GM23338 (cell line): ENCODE measurements around the gene XPO4. TPM values are rescaled to one million over a fixed set of nuclear protein-coding genes. Genes with fewer than 3 reads are reported as not detected.

Source experiments
- ATAC-seq: fragments of 200-7000 bp; cut with Tn5 transposase; 3 replicates; pipeline ENCODE4 v1.9.1; 2020
- DNase-seq: peaks from one replicate; pipeline ENCODE4 v3.0.0-alpha.2; 2015; ENCODE audit warnings: low spot score
- H2AFZ ChIP-seq: fragments of 200-600 bp; sonication (generic); 2 replicates; pipeline ENCODE4 v1.8.0; 2016; ENCODE audit warnings: antibody characterized with exemption, mild to moderate bottlenecking, moderate library complexity
- H3F3A ChIP-seq: fragments of 200-600 bp; sonication (generic); replicated peaks from 2 replicates; pipeline ENCODE4 v1.8.0; 2017; ENCODE audit warnings: antibody characterized with exemption, mixed run types, low read depth
- H3K27ac ChIP-seq: fragments of 200-600 bp; sonication (generic); 2 replicates; pipeline ENCODE4 v1.6.1; 2016; ENCODE audit warnings: low read depth
- H3K27me3 ChIP-seq: fragments of 200-600 bp; sonication (generic); 2 replicates; pipeline ENCODE4 v1.8.0; 2016; ENCODE audit warnings: mild to moderate bottlenecking, mixed run types, moderate library complexity; ENCODE audit not compliant: insufficient read depth
- H3K36me3 ChIP-seq: fragments of 200-600 bp; sonication (generic); 2 replicates; pipeline ENCODE4 v1.8.0; 2016; ENCODE audit warnings: mild to moderate bottlenecking; ENCODE audit not compliant: insufficient read depth
- H3K4me1 ChIP-seq: fragments of 200-600 bp; sonication (generic); 2 replicates; pipeline ENCODE4 v1.8.0; 2016; ENCODE audit warnings: mild to moderate bottlenecking, moderate library complexity; ENCODE audit not compliant: insufficient read depth
- H3K4me2 ChIP-seq: fragments of 200-600 bp; sonication (generic); 2 replicates; pipeline ENCODE4 v1.7.1; 2017; ENCODE audit warnings: mixed run types
- H3K4me3 ChIP-seq: fragments of 200-600 bp; sonication (generic); 2 replicates; pipeline ENCODE4 v1.6.1; 2016; ENCODE audit warnings: mixed run types
- H3K79me2 ChIP-seq: fragments of 200-600 bp; sonication (generic); replicated peaks from 2 replicates; pipeline ENCODE4 v1.8.0; 2017; ENCODE audit warnings: mild to moderate bottlenecking; ENCODE audit not compliant: insufficient read depth
- H3K9me2 ChIP-seq: fragments of 200-600 bp; sonication (generic); 2 replicates; pipeline ENCODE4 v1.8.0; 2017; ENCODE audit not compliant: insufficient read depth
- H4K20me1 ChIP-seq: fragments of 200-600 bp; sonication (generic); replicated peaks from 2 replicates; pipeline ENCODE4 v1.8.0; 2017; ENCODE audit warnings: mild to moderate bottlenecking; ENCODE audit not compliant: insufficient read depth
- H3K27ac Mint-ChIP-seq: 2 replicates; pipeline ENCODE4 v1.8.0; 2020; ENCODE audit warnings: inconsistent platforms, mild to moderate bottlenecking, moderate library complexity, mixed read lengths
- H3K27me3 Mint-ChIP-seq: 3 replicates; pipeline ENCODE4 v1.8.0; 2022; ENCODE audit warnings: low read depth, mild to moderate bottlenecking, moderate library complexity, mixed read lengths, inconsistent platforms; ENCODE audit not compliant: insufficient read depth, poor library complexity
- H3K36me3 Mint-ChIP-seq: 3 replicates; pipeline ENCODE4 v1.8.0; 2021; ENCODE audit warnings: low read depth, mild to moderate bottlenecking, inconsistent platforms, moderate library complexity, mixed read lengths
- H3K4me1 Mint-ChIP-seq: 3 replicates; pipeline ENCODE4 v1.8.0; 2020; ENCODE audit warnings: mild to moderate bottlenecking, inconsistent platforms, mixed read lengths
- H3K4me3 Mint-ChIP-seq: 3 replicates; pipeline ENCODE4 v1.8.0; 2021; ENCODE audit warnings: moderate library complexity, mild to moderate bottlenecking, inconsistent platforms, mixed read lengths
- H3K9me3 Mint-ChIP-seq: 3 replicates; pipeline ENCODE4 v1.8.0; 2020; ENCODE audit warnings: moderate library complexity, mild to moderate bottlenecking, inconsistent platforms, mixed read lengths
- CREB1 ChIP-seq: fragments of 250-450 bp; sonication (Bioruptor Pico); IDR thresholded peaks from 2 replicates; pipeline ENCODE4 v1.5.0; 2020; ENCODE audit warnings: low read depth, mild to moderate bottlenecking, moderate library complexity
- CTCF ChIP-seq, 2 experiments: fragments of 200-600 bp in 1 of 2; sonication (generic) in 1 of 2; conservative IDR thresholded peaks; 2 replicates each; pipeline versions ENCODE4 v1.5.1 to v1.6.1; 2016 to 2017; ENCODE audit warnings: antibody characterized with exemption in 2 of 2, low read depth in 2 of 2, mild to moderate bottlenecking in 2 of 2, moderate library complexity in 1 of 2
- EZH2 ChIP-seq: fragments of 200-600 bp; sonication (generic); IDR thresholded peaks from one replicate; pipeline ENCODE4 v1.8.0; 2017; ENCODE audit warnings: antibody characterized with exemption, mild to moderate bottlenecking, low read depth; ENCODE audit not compliant: unreplicated experiment
- EZH2phosphoT487 ChIP-seq: fragments of 200-600 bp; sonication (generic); IDR thresholded peaks from one replicate; pipeline ENCODE4 v1.8.1; 2018; ENCODE audit warnings: antibody characterized with exemption; ENCODE audit not compliant: unreplicated experiment
- JUNB ChIP-seq: IDR thresholded peaks from one replicate; pipeline ENCODE4 v1.6.1; 2016; ENCODE audit warnings: antibody characterized with exemption; ENCODE audit not compliant: unreplicated experiment
- POLR2AphosphoS5 ChIP-seq: IDR thresholded peaks from 2 replicates; pipeline ENCODE4 v1.6.1; 2016; ENCODE audit warnings: antibody characterized with exemption, low read depth
- REST ChIP-seq: IDR thresholded peaks from one replicate; pipeline ENCODE4 v1.6.1; 2018; ENCODE audit warnings: antibody characterized with exemption; ENCODE audit not compliant: unreplicated experiment
- STAT1 ChIP-seq: IDR thresholded peaks from one replicate; pipeline ENCODE4 v1.6.1; 2016; ENCODE audit warnings: antibody characterized with exemption; ENCODE audit not compliant: unreplicated experiment
- ZNF114 ChIP-seq: fragments of 250-450 bp; sonication (Bioruptor Pico); IDR thresholded peaks from 2 replicates; pipeline ENCODE4 v1.5.0; 2020; ENCODE audit warnings: mild to moderate bottlenecking, moderate library complexity
- ZNF331 ChIP-seq: fragments of 250-450 bp; sonication (Bioruptor Pico); IDR thresholded peaks from 2 replicates; pipeline ENCODE4 v1.5.0; 2020; ENCODE audit warnings: low read depth, mild to moderate bottlenecking, moderate library complexity
- ZNF462 ChIP-seq: fragments of 250-450 bp; sonication (Bioruptor Pico); IDR thresholded peaks from 2 replicates; pipeline ENCODE4 v1.5.0; 2020; ENCODE audit warnings: mild to moderate bottlenecking, moderate library complexity
- polyA plus RNA-seq: library from polyadenylated mRNA; unstranded; fragments of >200 nt; fragmentation: Nextera tagmentation; extraction: Ambion mirVana; gene quantifications from 2 replicates; pipeline ENCODE4 v1.2.1, GENCODE V29; 2016
- total RNA-seq: library from RNA; depleted of rRNA; stranded (reverse); fragments of >200 nt; shearing (Covaris generic); gene quantifications from 2 replicates; pipeline ENCODE4 v1.2.3, GENCODE V29; 2014

The XPO4 gene
- total and polyA plus RNA-seq, 2 experiments from 2014 or later: 14.1 to 57.8 TPM

- TF ChIP-seq ZNF462 (CRISPR knock-in tag) (no peak), REST (no peak), JUNB (no peak), ZNF114 (no peak)
Observed at GRCh38 chr13:20869540-20869939, 33.0 kb downstream of the XPO4 start (continued).

GRCh38 chr13:20867408-20867807, 35.1 kb downstream of the XPO4 start:
- Mint-ChIP-seq H3K4me1 (peaks cover 3% of the 10 kb centered on the region; the same call in 2 of the 3 replicates), H3K9me3 (no peaks in the 10 kb centered on the region), H3K36me3 (peaks cover 3% of the 10 kb centered on the region; the same call in 2 of the 3 replicates)

More at GRCh38 chr13:20867408-20867807, 35.1 kb downstream of the XPO4 start:
- Histone ChIP-seq H3K79me2 (peaks cover 93% of the 10 kb centered on the region), H3F3A (no peaks in the 10 kb centered on the region), H3K4me3 (no peak overlapping the region), H3K27me3 (no peaks in the 10 kb centered on the region), H3K9me2 (no peaks in the 10 kb centered on the region), H2AFZ (no peak overlapping the region), H3K4me2 (no peak overlapping the region), H3K27ac (no peak overlapping the region), H3K36me3 (no peaks in the 10 kb centered on the region; the same call in 1 of the 2 replicates), H3K4me1 (no peaks in the 10 kb centered on the region), H4K20me1 (peaks cover 17% of the 10 kb centered on the region)
- Mint-ChIP-seq H3K27me3 (peaks cover 3% of the 10 kb centered on the region), H3K4me3 (no peak overlapping the region), H3K27ac (no peak overlapping the region)
- DNase-seq: no peak
- ATAC-seq: no peak
- TF ChIP-seq CTCF (conservative IDR thresholded peaks at IDR 0.05; ENCODE audit: low read depth in 2 of 2) (no peak), EZH2phosphoT487 (no peak), ZNF331 (no peak), REST (no peak), POLR2AphosphoS5 (no peak), CREB1 (CRISPR knock-in tag) (no peak), EZH2 (no peak), STAT1 (no peak)
